Erythroblast (primary cell): ENCODE measurements around the gene CCDC85B.

Experiments
- DNase-seq, 2 experiments: peaks; one replicate each; lab custom pipeline; 2025; lab: John Stamatoyannopoulos, UW
- GATA1 ChIP-seq: IDR thresholded peaks from 2 replicates; pipeline ENCODE4 v1.6.1; 2011; ENCODE audit warnings: low read depth, mild to moderate bottlenecking, control low read depth, low read length, moderate library complexity
- POLR2A ChIP-seq: IDR thresholded peaks from 2 replicates; pipeline ENCODE4 v1.6.1; 2011; ENCODE audit warnings: mild to moderate bottlenecking, low read length

Gene CCDC85B

GRCh38 chr11:65921876-65922275, 31.4 kb downstream of the CCDC85B start:
- no peak for DNase-seq
- TF ChIP-seq GATA1 = no peak
- TF ChIP-seq POLR2A = no peak

GRCh38 chr11:65922565-65922964, 32.1 kb downstream of the CCDC85B start:
- no peak for TF ChIP-seq GATA1
- TF ChIP-seq POLR2A = no peak
- DNase-seq = no peak

GRCh38 chr11:65925397-65925796, 34.9 kb downstream of the CCDC85B start:
- no peak for DNase-seq
- TF ChIP-seq GATA1 (no peak), POLR2A (no peak)

- peak; percentile 92 for DNase-seq
- TF ChIP-seq GATA1 = no peak
- TF ChIP-seq POLR2A = peak; percentile 48
Measured at GRCh38 chr11:65927904-65928397, 37.5 kb downstream of the CCDC85B start.

GRCh38 chr11:65928667-65929066, 38.2 kb downstream of the CCDC85B start:
- TF ChIP-seq GATA1 = no peak
- TF ChIP-seq POLR2A = no peak
- DNase-seq = peak; percentile 40 to 47

- no peak for TF ChIP-seq GATA1
- no peak for TF ChIP-seq POLR2A
- no peak for DNase-seq
Measured at GRCh38 chr11:65931773-65932557, 41.5 kb downstream of the CCDC85B start.

GRCh38 chr11:65932558-65932919, 42.1 kb downstream of the CCDC85B start:
- peak; percentile 43 to 48 for DNase-seq
- TF ChIP-seq GATA1 = no peak
- no peak for TF ChIP-seq POLR2A

- peak; percentile 24 for TF ChIP-seq GATA1
- no peak for TF ChIP-seq POLR2A
- DNase-seq = peak; percentile 87 to 96
Measured at GRCh38 chr11:65934014-65934413, 43.5 kb downstream of the CCDC85B start.

- TF ChIP-seq GATA1 = no peak
- no peak for TF ChIP-seq POLR2A
- DNase-seq = no peak
Measured at GRCh38 chr11:65937766-65938165, 47.3 kb downstream of the CCDC85B start.
